ENCODE results near the gene PRKG1.
"Not testable (repeated sequence)": the region's sequence is repeated elsewhere in the genome, so short reads cannot be mapped to it uniquely, and the experiment has no call there.

The PRKG1 gene

DNA sequence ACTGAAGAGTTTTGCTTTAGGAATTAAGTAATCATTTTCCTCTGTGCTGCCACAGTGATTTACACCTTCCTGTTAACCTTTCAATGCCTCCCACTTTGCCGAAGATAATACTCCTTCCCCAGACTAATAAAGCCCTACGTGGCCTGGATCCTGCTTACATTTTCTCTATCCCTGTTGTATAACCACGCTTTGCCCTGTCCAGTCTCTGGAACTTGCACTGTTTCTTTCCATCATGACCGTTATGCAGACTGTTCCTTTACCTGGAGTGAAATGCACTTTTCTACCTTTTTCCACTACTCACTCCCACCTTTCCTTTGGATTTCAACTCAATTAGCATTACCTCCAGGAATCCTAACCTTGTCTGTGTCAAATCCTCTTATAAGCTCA is 154.4 kb downstream of the PRKG1 start:
- no peak for DNase-seq (ENCODE audit: low spot score)

DNA sequence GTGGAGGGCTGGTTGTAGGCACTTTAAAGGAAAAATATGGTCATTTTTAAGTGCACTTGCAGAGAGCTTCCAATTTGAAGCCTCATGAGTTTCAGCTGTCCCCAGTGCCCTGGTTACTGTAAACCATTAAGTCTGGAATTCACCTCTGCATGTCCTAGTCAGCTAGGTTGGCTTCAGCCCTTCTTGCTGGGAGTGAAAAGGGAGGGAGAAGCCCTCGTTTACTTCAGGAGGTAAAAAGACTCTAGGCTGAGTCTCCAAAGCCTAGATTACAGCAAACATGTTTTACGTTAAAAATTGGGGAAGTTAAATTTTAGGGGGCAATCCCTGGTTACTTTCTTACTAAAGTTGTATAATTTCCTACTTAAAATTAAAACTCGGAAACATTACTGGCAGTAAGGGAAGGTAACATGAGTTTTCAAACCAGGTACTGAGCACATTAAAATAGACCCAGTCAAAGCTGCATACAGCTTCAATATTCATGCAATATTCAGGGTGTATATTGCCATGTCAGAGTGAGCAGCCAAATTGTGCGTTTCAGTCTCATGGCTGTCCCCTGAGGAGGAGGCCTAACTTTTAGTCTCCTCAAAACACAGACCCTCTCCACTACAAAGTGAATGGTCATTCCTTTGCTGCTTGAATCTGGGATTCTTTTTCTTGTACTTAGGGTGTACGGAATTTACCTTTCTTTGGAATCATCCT is 156.7 kb downstream of the PRKG1 start:
- DNase-seq (ENCODE audit: low spot score) = no peak

DNA sequence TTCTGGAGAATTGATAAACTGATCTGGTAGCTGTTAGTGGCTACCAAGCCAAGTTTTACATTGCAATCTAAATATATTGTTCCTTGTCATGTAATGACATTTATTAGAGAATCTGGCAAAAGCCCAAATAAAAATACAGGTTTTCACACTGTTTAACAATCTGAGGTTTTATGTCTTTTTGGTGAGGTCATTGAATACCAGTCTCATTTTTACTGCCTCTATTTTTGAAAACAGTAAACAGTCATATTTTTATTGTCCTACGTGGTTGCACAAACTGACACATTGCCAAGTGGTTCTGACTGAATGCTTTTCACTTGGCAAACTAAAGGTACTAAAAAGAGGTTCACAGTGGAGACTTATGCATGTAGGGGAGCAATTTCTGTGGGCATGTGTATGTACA is 157.5 kb downstream of the PRKG1 start:
- DNase-seq (ENCODE audit: low spot score) = no peak

DNA sequence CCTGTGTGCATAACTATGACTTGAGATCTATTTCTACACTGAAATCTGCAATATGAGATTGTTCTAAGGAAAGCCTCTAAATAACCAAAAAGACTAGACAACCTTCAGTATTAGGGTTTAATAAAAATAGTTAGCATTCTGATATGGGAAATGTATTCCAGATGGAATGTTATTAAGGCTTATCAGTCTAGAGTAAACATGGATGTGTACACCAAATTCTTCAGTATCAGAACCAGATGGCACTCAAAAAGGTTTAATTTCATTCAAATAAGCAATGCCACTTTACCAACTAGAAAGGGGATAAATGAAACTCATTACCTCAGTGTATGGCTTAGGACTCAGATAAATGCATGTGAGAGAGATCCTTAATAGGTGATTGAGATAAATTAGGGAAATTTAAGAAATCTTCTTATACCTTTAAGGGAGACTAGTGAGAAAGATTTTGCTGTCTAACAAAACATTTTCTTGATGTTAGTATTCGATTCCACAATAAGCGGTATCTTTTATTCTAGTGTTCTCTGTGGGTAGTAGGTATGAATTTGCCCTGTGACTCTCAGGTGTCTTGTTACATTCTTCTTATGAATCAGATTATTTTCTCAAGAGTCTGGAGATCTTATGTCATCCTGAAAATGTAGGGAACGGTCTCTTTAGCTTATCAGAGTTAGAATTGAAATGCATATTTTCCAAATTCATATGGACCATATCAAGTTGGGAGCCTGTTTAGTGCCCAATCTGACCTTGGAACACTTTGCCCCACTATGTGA is 159.2 kb downstream of the PRKG1 start:
- DNase-seq (ENCODE audit: low spot score) = no peak

DNA sequence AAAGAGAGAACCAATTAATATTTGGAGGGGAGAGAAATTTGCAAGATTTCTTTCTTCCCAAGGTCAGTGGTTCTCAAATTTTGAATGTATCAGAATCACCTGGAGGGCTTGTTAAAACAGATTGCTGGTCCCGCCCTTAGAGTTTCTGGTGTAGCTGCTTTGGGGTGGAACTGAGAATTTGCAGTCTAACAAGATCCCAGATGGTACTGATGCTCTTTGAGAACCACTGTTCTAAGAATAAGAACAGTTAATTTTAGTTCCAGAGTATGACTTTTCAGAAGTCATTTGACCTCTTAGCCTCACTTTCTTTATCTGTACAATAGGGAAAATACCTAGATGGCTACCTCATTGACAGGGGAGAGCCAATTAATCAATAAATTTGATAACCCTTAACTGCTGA is 161.6 kb downstream of the PRKG1 start:
- DNase-seq (ENCODE audit: low spot score) = no peak

DNA sequence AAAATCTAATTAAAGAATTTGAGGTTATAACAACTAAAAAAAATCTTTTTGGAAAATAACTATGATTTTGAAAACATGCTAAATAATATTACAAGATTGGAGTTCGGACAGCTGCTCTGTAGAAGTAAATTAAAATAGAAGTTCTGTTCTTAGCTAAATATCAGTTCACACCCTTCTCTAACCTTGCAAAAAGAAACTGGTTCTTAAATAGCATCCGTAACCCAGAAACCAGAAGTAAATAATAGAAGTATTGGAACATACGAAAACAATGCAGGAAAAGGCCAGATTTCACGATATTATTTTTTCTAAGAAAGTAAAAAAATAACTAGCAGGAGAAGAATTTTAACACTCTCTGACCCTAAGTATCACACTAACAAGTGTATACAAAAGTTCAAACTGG is 164.7 kb downstream of the PRKG1 start:
- DNase-seq (ENCODE audit: low spot score) = no peak

DNA sequence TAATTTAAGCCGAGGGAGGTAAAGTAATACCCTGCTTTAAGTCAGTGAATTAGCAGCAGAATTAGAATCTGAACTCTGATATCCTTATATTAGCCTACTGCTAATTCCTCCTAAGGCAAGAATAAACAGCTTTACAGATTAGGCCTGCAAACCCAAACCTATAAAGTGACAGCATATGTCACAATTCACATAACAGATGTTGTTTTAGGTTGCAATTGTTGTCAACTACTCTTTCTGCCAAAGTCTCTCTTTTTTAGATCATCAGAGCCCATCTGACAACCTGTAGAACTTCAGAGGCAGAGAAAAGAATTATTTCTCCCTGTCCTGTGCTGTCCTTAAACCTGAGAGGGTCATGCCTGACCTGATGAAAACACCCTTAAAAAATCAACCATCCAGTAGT is 167.2 kb downstream of the PRKG1 start:
- DNase-seq (ENCODE audit: low spot score) = no peak

DNA sequence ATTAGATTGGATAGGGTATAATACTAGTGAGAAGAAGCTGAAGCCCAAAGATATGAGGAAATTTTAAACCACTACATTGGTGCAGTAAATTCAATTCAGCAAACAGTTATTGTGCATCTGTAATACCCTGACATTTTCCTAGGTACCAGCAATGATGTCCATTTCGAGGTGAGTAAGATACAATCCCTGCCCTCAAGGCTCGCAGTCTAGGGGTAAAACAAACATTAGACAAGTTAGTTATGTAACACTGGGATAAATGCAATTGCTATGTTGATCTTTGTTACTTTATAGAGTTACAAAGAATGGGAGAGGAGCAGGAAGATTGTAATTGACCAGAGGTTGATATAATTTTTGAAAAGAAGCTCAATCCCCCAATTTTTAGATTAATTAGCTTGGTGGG is 168.1 kb downstream of the PRKG1 start:
- DNase-seq (ENCODE audit: low spot score) = no peak

DNA sequence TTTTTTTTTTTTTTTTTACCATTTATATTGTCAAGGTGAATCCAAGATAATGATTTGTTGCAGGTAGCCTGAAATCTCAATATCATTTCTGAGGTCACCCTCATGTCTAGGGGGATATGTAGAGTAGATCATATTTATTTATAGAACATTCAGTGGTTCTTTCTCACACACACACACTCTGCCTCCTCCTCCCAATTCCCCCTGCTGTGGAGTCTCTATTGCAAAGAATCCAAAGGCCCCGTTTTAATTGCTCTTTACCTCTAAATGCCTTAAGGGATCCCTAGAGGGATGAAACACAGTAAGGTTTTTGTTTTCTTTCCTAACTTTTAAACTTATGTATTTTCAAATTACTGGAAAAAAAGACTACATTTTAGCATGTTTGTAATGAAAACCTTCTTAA is 170.0 kb downstream of the PRKG1 start:
- DNase-seq (ENCODE audit: low spot score) = no peak

DNA sequence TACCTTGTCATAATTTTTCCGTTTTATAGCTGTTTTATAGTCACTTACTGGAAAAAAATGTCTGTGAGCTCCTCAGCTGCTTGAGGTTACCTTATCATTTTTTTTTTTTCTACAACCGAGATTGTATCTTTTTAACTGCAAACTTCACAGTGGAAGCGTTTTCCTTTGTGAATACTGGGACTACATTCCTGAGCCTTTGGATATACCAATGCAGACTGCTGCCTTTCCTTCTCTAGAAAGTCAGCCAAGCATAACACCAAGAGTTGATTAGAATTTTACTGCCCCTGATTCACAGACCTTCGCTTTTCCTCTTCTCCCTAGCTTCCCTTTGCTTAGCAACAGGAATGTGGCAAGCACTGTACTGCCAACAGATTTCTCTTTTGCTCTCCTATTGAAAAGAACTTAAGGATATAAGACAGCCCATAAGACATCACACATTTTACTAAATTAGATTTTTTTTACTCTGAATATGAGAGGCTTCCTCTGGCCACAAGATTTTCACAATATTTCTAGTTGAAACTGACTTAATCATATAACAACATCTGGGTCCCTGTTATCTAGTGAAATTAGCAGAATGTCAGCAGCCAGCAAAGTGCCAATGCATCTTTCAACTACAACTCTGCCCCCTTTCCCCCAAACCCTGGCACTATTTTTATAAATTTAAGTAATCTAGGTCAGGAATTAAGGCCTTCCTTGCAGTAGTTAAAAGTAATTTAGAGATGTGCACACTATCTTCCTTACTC is 170.6 kb downstream of the PRKG1 start:
- DNase-seq (ENCODE audit: low spot score) = no peak

DNA sequence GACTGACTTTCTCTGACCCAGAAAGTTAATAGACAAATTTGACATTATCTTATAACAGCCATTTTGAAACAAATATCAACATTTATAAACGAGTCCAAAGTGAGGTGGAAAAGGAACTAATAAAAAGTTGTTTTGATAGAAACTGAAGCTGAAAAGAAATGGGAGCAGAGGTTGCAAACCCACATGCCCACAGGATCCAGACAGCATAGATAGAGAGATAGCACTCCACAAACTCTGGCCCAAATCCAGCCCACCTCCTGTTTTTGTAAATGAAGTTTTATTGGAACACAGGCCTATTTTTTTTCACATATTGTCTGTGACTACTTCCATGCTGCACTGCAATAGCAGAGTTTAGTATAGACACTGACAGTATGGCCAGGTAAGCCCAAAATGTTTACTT is 171.9 kb downstream of the PRKG1 start:
- DNase-seq (ENCODE audit: low spot score) = no peak

DNA sequence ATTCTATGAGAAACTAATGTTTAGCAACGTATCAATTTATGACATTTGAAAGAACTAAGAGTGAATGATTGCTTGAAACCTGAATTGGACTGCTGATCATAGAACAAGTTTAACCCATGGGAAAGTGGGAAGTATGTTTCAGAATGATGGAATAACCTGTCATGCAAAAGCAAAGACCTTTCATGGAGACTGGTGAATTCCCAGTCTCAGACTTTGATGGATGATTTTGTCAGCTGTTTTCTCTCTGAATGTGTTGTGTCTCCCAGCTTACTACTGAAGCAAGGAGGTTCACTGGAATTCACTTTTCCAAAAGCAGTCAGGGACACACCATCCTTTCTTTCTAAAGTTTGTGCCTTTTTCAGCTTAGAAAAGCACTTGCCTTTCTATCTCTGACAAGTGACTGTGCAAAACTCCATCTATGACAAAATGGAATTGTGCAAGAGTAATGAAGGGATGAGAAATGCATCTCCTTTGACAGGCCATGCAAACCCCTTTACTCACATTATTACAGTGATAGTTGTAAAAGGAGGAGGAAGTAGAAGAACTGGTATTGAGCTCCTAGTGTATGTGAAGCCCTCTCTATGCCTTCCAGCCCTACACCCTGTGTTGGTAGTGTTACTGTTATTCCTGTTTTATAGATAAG is 176.1 kb downstream of the PRKG1 start:
- DNase-seq (ENCODE audit: low spot score) = no peak

DNA sequence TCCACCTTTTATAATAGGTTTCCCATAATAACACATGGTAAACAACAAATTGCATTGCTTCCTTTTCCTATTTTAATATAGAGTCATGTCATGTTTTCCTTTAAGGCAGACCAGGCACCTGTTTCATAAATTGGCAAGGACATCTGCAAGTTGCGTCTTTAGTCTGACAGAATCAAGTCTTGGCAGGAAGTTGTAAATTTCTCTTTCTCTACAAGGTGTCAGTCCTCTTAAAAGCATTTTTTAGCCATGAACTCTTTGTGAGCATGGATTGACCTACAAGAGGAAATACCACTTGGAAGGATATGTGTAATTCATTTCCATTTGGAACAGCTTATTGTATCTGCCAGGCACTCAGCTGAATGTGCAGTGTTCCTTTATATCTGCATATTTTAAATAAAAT is 176.8 kb downstream of the PRKG1 start:
- DNase-seq (ENCODE audit: low spot score) = no peak

DNA sequence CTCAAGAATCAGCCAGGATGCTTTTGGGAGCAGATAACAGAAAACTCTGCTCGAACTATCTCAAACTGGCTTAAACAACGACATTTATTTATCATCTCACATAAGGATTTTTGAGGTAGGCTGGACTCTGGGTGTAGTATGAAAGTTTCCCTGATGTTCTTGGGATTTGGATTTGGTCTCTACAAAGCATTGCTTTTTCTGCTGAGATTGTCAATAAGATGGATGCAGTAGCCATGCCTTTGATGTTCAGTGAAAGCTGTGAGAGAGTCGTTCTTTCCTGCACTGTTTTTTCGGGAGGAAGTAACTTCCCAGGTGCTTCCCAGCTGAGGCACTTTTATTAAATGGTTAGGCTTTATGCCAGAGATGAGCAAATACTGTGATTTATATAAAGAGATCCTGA is 181.1 kb downstream of the PRKG1 start:
- DNase-seq (ENCODE audit: low spot score) = no peak

DNA sequence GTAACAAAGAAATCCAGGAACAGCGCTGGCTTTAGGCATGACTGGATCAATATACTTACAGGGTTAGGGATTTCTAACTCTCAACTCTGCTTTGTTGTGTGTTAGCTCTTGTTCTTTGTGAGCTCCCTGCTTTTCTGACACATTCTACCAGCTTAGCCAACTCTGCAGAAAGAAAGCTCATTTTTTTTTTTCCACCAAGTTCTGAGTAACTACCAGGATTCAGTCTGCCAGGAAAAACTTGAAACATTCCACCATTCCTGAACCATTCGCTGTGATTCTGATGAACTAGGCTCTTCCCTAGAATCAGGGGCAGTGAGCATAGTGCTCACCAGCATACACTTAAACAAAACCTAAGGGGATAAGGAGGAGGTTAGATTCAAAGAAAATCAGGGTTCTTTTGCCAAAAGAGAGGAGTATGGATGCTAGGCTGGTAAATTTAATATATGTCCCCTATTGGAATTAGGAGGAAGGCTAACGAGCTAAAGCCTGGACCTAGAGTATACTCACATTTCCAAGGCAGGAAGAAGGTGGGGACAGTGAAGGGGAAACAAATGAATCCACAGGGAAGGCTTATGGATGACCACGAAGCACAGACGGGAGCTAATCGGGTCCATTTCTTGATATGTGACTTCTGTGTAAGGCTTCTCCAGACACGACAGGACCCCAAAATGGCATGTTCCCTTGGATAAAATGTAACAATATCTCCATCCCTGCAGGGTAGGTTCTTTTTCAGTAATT is 183.4 kb downstream of the PRKG1 start:
- DNase-seq (ENCODE audit: low spot score) = no peak

DNA sequence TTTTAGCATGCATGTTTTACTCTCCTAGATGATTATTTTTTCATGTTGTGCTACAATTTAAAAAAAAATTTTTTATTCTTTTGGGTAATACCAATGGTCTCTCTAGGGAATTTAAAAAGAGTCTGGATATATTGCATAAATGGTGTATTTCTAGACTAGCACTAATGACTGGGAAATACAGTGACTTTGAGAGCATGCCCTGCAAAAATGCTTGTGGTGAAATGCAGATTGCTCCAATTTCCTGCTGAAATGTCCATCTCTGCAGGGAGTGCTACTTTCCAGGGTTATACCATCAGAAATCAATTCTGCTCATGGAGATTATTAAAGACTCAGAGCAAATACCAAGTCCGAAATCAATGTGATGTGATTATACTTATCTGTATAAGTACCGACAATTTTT is 186.1 kb downstream of the PRKG1 start:
- DNase-seq (ENCODE audit: low spot score) = no peak

DNA sequence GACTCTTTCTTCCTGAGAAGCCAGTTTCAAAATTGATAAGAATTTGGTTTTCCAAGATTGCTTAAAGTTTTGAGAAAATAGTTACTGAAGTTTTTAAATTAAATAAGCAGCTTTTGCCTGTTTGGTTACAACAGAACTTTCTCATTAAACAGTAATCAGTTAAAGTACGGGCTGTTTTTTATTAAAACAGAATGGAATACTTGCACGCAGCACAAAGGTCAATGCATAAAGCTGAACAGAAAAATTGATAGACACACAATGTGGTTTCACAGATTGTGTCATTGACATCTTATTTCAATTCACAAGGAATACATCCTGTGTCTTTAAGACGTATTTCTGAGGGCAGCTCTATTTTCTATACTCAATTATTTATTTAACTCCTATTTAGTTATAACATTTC is 192.2 kb downstream of the PRKG1 start:
- DNase-seq (ENCODE audit: low spot score) = no peak

DNA sequence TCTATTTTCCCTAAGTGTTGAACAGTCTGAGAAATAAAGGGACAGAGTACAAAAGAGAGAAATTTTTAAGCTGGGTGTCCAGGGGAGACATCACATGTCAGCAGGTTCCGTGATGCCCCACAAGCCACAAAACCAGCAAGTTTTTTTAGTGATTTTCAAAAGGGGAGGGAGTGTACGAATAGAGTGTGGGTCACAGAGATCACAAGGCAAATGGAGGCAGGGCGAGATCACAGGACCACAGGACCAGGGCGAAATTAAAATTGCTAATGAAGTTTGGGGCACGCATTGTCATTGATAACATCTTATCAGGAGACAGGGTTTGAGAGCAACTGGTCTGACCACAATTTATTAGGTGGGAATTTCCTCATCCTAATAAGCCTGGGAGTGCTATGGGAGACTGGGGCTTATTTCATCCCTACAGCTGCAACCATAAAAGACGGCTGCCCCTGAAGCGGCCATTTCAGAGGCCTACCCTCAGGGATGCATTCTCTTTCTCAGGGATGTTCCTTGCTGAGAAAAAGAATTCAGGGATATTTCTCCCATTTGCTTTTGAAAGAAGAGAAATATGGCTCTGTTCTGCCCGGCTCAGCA is 193.8 kb downstream of the PRKG1 start:
- not testable (repeated sequence) for DNase-seq (ENCODE audit: low spot score)

DNA sequence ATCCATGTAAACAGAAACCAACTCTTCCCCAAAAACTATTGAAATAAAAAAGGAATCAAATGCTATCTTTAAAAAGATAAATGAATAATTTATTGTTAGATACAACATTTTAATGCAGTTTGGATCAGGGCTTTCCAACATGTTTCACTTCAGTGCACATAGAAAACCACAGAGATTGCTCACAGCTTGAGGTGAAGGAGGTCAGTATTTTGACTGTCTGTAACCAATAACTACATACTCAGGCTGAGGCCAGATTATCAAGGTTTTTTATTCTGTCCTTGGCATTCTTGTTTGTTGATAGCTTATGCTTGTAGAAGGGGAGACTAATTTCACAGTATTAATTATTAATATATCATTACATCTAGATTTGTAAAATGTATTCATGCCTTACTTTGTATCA is 195.5 kb downstream of the PRKG1 start:
- no peak for DNase-seq (ENCODE audit: low spot score)

DNA sequence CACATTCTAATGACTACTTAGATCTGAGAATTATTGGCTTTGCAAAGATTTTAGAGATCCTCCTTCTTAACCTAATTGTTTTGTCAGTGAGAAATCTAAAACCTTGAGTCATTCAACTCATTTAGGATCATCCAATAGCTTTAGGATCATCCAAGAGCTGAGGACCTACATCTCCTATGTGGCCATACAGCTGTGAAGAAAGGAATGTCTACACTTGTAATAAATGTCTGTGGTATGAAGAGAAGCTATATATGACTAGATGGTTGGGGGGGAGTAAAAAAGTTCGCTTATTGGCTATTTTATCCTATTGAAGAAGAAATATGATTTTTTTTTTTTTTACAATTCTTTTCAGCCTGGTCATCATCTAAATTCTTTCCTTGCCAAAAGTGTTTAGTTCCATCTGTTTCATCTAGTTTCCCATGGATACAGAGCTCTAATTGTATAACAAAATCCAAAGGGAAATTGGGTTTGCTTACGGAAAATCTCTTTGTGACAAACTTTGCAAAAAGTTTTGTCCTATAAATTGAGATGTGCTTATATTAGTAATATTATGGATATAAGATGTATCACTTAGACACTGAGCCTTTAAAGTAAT is 196.7 kb downstream of the PRKG1 start:
- no peak for DNase-seq (ENCODE audit: low spot score)

DNA sequence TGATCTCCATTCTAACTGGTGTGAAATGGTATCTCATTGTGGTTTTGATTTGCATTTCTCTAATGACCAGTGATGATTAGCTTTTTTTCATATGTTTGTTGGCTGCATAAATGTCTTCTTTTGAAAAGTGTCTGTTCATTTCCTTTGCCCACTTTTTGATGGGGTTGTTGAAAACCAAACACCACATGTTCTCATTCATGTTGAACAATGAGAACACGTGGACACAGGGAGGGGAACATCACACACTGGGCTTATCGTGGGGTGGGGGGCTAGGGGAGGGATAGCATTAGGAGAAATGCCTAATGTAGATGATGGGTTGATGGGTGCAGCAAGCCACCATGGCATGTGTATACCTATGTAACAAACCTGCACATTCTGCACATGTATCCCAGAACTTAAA is 197.8 kb downstream of the PRKG1 start:
- DNase-seq (ENCODE audit: low spot score) = not testable (repeated sequence)

All from SW480 (cell line).